ENCODE measurements around the gene F2RL1.

F2RL1 gene

DNA sequence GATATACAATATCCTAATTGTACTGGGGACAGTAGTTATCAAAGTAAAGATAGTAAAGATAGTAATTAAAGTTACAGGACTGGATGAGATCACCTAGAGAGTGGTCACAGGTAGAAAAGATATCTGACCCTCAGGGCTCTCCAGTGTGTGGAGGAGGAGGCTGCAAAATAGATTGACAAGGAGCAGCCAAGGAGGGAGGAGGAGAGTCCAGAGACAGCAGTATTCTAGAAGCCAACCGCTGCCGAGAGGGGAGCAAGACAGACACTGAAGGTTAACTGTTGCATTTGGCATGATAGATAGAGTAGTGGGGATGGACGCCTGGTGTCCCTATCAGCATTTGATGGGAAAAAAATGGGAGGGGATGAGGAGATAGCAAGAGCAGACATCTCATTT lies 17.0 kb upstream of the F2RL1 start:
- TF ChIP-seq ZNF70 (CRISPR knock-in tag; IDR thresholded peaks at IDR 0.05): no peak
- TF ChIP-seq, protein P1, sequence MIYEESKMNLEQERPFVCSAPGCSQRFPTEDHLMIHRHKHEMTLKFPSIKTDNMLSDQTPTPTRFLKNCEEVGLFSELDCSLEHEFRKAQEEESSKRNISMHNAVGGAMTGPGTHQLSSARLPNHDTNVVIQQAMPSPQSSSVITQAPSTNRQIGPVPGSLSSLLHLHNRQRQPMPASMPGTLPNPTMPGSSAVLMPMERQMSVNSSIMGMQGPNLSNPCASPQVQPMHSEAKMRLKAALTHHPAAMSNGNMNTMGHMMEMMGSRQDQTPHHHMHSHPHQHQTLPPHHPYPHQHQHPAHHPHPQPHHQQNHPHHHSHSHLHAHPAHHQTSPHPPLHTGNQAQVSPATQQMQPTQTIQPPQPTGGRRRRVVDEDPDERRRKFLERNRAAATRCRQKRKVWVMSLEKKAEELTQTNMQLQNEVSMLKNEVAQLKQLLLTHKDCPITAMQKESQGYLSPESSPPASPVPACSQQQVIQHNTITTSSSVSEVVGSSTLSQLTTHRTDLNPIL (CRISPR knock-in tag; IDR thresholded peaks at IDR 0.05; ENCODE audit: low read depth): no peak
- TF ChIP-seq ESRRG (CRISPR knock-in tag; IDR thresholded peaks at IDR 0.05): no peak
- no peak for TF ChIP-seq TOX (CRISPR knock-in tag; IDR thresholded peaks at IDR 0.05; ENCODE audit: borderline replicate concordance)
- TF ChIP-seq RARB (CRISPR knock-in tag; IDR thresholded peaks at IDR 0.05): no peak
- ATAC-seq: no peak

DNA sequence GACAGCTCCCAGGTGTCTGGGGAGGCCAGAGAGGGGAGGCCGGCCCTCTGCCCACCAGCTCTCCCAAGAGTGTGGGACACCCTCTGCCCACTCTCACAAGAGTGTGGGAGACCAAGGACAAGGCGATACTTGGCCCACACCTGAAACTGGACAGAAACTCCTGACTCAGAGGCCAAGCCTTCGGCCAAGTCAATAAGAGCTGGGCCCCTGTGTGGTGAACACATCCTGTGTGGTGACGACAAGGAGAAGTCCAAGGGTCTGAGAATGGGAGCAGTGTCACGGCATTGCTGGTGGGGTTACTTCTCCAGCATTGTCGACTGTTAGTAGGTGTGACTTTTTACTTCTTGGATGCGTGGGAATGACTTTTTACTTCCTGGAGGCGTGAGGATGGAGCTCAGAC lies 14.6 kb upstream of the F2RL1 start:
- no peak for ATAC-seq
- TF ChIP-seq, protein P2, sequence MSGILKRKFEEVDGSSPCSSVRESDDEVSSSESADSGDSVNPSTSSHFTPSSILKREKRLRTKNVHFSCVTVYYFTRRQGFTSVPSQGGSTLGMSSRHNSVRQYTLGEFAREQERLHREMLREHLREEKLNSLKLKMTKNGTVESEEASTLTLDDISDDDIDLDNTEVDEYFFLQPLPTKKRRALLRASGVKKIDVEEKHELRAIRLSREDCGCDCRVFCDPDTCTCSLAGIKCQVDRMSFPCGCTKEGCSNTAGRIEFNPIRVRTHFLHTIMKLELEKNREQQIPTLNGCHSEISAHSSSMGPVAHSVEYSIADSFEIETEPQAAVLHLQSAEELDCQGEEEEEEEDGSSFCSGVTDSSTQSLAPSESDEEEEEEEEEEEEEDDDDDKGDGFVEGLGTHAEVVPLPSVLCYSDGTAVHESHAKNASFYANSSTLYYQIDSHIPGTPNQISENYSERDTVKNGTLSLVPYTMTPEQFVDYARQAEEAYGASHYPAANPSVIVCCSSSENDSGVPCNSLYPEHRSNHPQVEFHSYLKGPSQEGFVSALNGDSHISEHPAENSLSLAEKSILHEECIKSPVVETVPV (CRISPR knock-in tag; IDR thresholded peaks at IDR 0.05): no peak
- TF ChIP-seq ESRRG (CRISPR knock-in tag; IDR thresholded peaks at IDR 0.05): no peak
- no peak for TF ChIP-seq ISL1 (CRISPR knock-in tag; IDR thresholded peaks at IDR 0.05)
- no peak for TF ChIP-seq GLIS3 (CRISPR knock-in tag; IDR thresholded peaks at IDR 0.05)
- TF ChIP-seq, protein P3, sequence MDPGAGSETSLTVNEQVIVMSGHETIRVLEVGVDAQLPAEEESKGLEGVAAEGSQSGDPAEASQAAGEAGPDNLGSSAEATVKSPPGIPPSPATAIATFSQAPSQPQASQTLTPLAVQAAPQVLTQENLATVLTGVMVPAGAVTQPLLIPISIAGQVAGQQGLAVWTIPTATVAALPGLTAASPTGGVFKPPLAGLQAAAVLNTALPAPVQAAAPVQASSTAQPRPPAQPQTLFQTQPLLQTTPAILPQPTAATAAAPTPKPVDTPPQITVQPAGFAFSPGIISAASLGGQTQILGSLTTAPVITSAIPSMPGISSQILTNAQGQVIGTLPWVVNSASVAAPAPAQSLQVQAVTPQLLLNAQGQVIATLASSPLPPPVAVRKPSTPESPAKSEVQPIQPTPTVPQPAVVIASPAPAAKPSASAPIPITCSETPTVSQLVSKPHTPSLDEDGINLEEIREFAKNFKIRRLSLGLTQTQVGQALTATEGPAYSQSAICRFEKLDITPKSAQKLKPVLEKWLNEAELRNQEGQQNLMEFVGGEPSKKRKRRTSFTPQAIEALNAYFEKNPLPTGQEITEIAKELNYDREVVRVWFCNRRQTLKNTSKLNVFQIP (CRISPR knock-in tag; IDR thresholded peaks at IDR 0.05; ENCODE audit: borderline replicate concordance, low read depth): no peak
- TF ChIP-seq, protein P1 (CRISPR knock-in tag; IDR thresholded peaks at IDR 0.05; ENCODE audit: low read depth): no peak
- TF ChIP-seq, protein P4, sequence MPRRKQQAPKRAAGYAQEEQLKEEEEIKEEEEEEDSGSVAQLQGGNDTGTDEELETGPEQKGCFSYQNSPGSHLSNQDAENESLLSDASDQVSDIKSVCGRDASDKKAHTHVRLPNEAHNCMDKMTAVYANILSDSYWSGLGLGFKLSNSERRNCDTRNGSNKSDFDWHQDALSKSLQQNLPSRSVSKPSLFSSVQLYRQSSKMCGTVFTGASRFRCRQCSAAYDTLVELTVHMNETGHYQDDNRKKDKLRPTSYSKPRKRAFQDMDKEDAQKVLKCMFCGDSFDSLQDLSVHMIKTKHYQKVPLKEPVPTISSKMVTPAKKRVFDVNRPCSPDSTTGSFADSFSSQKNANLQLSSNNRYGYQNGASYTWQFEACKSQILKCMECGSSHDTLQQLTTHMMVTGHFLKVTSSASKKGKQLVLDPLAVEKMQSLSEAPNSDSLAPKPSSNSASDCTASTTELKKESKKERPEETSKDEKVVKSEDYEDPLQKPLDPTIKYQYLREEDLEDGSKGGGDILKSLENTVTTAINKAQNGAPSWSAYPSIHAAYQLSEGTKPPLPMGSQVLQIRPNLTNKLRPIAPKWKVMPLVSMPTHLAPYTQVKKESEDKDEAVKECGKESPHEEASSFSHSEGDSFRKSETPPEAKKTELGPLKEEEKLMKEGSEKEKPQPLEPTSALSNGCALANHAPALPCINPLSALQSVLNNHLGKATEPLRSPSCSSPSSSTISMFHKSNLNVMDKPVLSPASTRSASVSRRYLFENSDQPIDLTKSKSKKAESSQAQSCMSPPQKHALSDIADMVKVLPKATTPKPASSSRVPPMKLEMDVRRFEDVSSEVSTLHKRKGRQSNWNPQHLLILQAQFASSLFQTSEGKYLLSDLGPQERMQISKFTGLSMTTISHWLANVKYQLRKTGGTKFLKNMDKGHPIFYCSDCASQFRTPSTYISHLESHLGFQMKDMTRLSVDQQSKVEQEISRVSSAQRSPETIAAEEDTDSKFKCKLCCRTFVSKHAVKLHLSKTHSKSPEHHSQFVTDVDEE (CRISPR knock-in tag; IDR thresholded peaks at IDR 0.05): no peak
- TF ChIP-seq OSR1 (CRISPR knock-in tag; IDR thresholded peaks at IDR 0.05): no peak
- TF ChIP-seq ZNF8 (CRISPR knock-in tag; IDR thresholded peaks at IDR 0.05): no peak
- no peak for TF ChIP-seq ZFP30 (CRISPR knock-in tag; IDR thresholded peaks at IDR 0.05)
- TF ChIP-seq RARB (CRISPR knock-in tag; IDR thresholded peaks at IDR 0.05): no peak
- TF ChIP-seq, protein P5, sequence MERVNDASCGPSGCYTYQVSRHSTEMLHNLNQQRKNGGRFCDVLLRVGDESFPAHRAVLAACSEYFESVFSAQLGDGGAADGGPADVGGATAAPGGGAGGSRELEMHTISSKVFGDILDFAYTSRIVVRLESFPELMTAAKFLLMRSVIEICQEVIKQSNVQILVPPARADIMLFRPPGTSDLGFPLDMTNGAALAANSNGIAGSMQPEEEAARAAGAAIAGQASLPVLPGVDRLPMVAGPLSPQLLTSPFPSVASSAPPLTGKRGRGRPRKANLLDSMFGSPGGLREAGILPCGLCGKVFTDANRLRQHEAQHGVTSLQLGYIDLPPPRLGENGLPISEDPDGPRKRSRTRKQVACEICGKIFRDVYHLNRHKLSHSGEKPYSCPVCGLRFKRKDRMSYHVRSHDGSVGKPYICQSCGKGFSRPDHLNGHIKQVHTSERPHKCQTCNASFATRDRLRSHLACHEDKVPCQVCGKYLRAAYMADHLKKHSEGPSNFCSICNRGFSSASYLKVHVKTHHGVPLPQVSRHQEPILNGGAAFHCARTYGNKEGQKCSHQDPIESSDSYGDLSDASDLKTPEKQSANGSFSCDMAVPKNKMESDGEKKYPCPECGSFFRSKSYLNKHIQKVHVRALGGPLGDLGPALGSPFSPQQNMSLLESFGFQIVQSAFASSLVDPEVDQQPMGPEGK (CRISPR knock-in tag; IDR thresholded peaks at IDR 0.05; ENCODE audit: borderline replicate concordance): no peak
- TF ChIP-seq ZNF70 (CRISPR knock-in tag; IDR thresholded peaks at IDR 0.05): no peak
- TF ChIP-seq BACH2 (CRISPR knock-in tag; IDR thresholded peaks at IDR 0.05; ENCODE audit: borderline replicate concordance): no peak

DNA sequence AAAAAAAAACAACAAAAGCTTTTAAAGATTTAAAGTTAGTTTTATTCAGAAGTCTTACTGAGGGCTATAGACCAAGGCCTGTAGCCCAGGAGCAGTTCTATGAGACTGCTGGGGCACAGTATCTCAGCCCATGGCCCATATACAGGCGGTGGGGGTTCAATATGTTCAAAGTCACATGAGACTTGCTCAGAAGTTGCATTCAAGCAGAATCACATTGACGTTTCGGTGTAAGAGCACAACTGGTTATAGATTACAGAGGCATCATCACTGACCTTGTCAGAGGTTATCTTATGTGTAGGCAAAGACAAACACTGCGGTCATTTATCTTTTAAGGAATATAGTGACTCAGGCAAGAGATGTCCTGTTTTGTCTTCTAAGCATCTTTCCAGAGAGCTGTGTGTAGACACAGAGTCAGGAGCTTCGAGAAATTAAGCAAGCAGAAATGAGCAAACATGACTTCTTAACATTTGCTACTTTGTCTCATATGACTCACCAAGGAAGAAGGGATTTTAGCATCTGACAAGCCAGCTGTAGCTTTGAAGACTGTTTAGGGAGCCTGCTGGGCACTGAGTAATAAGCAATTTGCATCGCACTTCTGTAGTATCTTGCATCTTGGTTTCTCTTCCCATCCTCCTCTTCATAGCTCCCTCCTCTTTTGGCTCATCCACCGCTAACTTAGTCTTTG lies 12.9 kb upstream of the F2RL1 start:
- peak; percentile 84 for ATAC-seq
- TF ChIP-seq, protein P3 (CRISPR knock-in tag; IDR thresholded peaks at IDR 0.05; ENCODE audit: borderline replicate concordance, low read depth): no peak
- TF ChIP-seq ESRRG (CRISPR knock-in tag; IDR thresholded peaks at IDR 0.05): no peak
- TF ChIP-seq ZC3H10 (CRISPR knock-in tag; IDR thresholded peaks at IDR 0.05): no peak
- TF ChIP-seq CSDC2 (CRISPR knock-in tag; IDR thresholded peaks at IDR 0.05): no peak
- TF ChIP-seq, protein P1 (CRISPR knock-in tag; IDR thresholded peaks at IDR 0.05; ENCODE audit: low read depth): no peak
- TF ChIP-seq TOX (CRISPR knock-in tag; IDR thresholded peaks at IDR 0.05; ENCODE audit: borderline replicate concordance): no peak
- TF ChIP-seq, protein P4 (CRISPR knock-in tag; IDR thresholded peaks at IDR 0.05): no peak
- no peak for TF ChIP-seq ZNF565 (CRISPR knock-in tag; conservative IDR thresholded peaks at IDR 0.05; ENCODE audit: low read depth)
- no peak for TF ChIP-seq SNAI2 (CRISPR knock-in tag; IDR thresholded peaks at IDR 0.05)
- no peak for TF ChIP-seq ZNF8 (CRISPR knock-in tag; IDR thresholded peaks at IDR 0.05)
- TF ChIP-seq RARB (CRISPR knock-in tag; IDR thresholded peaks at IDR 0.05): no peak
